HL-60 (cell line): ENCODE results near the gene TEX54.

Experiments used
- POLR2AphosphoS5 ChIP-seq: IDR thresholded peaks from 2 replicates; pipeline ENCODE4 v1.6.1; 2012; ENCODE audit warnings: low read depth
- TF ChIP-seq, protein P1 (sequence below): IDR thresholded peaks from one replicate; pipeline ENCODE4 v1.5.1; 2011; ENCODE audit warnings: low read length, control low read depth, inconsistent platforms; ENCODE audit not compliant: insufficient read depth
- TF ChIP-seq, protein P2 (sequence below): IDR thresholded peaks from 2 replicates; pipeline ENCODE4 v1.6.1; 2012; ENCODE audit warnings: low read depth; ENCODE audit not compliant: insufficient replicate concordance

DNA sequence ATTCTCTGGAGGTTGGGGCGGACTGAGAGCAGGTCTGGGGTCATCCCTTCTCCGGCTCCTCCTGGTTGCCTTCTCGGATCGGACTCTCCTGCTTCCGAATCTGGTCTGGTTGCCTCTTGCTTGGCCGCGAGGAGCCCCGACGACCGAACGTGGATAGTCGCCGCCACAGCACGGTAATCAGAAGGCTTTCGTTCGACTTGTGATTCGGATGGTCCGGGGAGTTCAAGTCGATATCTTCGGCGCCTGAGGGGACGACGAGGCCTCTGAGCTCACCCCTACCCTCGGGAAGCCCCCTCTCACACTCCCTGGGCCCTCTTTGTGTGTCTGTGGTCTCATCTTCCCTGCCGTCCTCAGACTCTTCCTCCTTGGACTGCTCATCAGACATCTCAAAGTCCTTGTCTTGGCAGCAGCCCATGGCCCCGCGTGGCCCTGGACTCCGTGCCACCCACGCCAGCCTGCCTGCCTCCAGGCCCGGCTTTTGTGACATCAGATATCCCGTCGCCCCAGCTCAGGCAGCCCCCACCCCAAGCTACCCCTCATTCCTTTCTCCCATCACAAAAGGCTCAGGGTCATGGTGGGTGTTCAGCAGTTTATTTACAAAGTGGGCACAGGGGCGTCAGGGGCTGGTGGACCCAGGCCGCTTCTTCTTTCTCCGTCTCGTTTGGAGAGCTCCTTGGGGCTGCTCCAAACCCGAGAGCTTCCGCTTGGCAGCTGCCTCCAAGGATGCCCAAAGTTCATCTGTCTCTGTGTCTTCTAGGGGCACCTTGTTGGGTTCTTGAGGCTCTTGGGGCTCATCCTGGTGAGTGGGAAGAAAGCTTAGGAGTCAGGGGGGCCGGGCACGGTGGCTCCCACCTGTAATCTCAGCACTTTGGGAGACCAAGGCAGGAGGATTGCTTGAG lies at the start of gene TEX54:
- peak; percentile 68 for TF ChIP-seq POLR2AphosphoS5
- TF ChIP-seq, protein P1, sequence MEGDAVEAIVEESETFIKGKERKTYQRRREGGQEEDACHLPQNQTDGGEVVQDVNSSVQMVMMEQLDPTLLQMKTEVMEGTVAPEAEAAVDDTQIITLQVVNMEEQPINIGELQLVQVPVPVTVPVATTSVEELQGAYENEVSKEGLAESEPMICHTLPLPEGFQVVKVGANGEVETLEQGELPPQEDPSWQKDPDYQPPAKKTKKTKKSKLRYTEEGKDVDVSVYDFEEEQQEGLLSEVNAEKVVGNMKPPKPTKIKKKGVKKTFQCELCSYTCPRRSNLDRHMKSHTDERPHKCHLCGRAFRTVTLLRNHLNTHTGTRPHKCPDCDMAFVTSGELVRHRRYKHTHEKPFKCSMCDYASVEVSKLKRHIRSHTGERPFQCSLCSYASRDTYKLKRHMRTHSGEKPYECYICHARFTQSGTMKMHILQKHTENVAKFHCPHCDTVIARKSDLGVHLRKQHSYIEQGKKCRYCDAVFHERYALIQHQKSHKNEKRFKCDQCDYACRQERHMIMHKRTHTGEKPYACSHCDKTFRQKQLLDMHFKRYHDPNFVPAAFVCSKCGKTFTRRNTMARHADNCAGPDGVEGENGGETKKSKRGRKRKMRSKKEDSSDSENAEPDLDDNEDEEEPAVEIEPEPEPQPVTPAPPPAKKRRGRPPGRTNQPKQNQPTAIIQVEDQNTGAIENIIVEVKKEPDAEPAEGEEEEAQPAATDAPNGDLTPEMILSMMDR = no peak
- TF ChIP-seq, protein P2, sequence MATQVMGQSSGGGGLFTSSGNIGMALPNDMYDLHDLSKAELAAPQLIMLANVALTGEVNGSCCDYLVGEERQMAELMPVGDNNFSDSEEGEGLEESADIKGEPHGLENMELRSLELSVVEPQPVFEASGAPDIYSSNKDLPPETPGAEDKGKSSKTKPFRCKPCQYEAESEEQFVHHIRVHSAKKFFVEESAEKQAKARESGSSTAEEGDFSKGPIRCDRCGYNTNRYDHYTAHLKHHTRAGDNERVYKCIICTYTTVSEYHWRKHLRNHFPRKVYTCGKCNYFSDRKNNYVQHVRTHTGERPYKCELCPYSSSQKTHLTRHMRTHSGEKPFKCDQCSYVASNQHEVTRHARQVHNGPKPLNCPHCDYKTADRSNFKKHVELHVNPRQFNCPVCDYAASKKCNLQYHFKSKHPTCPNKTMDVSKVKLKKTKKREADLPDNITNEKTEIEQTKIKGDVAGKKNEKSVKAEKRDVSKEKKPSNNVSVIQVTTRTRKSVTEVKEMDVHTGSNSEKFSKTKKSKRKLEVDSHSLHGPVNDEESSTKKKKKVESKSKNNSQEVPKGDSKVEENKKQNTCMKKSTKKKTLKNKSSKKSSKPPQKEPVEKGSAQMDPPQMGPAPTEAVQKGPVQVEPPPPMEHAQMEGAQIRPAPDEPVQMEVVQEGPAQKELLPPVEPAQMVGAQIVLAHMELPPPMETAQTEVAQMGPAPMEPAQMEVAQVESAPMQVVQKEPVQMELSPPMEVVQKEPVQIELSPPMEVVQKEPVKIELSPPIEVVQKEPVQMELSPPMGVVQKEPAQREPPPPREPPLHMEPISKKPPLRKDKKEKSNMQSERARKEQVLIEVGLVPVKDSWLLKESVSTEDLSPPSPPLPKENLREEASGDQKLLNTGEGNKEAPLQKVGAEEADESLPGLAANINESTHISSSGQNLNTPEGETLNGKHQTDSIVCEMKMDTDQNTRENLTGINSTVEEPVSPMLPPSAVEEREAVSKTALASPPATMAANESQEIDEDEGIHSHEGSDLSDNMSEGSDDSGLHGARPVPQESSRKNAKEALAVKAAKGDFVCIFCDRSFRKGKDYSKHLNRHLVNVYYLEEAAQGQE = no peak
